Measurements from ENCODE around the gene ANGPTL5.
"Not testable (repeated sequence)": the region's sequence is repeated elsewhere in the genome, so short reads cannot be mapped to it uniquely, and the experiment has no call there.

ANGPTL5 gene

DNA sequence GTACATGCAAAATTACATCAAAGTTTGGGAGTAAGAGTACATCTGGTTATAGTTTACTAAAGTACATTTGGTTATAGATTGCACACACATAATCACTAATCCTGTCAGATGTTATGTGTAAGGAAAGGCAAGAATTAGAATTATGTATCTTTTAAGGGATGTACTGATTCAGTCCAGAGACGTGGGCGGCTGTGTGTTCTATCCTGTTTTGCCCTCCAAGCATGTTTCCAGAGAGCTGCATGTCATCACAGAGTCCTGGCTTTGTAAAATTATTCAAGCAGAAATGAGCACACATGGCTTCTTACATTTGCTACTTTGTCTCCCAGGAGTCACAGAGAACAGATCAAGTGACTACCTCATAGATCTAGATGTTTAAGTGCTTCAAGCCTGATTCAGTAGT lies 34.7 kb downstream of the ANGPTL5 start:
- no peak for DNase-seq

DNA sequence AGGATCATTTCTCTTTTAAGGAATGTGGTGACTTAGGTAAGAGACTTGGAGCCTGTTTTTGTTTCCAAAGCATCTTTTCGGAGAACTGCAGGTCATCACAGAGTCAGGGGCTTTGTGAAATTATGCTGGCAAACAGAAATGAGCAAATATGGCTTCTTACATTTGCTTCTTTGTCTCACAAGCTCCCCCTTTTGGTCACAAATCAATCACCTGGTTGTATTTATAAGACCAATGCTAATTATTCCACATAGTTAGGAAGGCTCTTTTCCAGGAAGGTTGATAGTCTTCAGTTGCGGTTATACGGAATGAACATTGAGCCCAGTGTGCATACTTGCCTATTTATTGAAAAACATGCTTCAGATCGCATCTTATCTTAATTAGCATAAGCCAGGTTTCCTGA lies 36.1 kb downstream of the ANGPTL5 start:
- DNase-seq = no peak

DNA sequence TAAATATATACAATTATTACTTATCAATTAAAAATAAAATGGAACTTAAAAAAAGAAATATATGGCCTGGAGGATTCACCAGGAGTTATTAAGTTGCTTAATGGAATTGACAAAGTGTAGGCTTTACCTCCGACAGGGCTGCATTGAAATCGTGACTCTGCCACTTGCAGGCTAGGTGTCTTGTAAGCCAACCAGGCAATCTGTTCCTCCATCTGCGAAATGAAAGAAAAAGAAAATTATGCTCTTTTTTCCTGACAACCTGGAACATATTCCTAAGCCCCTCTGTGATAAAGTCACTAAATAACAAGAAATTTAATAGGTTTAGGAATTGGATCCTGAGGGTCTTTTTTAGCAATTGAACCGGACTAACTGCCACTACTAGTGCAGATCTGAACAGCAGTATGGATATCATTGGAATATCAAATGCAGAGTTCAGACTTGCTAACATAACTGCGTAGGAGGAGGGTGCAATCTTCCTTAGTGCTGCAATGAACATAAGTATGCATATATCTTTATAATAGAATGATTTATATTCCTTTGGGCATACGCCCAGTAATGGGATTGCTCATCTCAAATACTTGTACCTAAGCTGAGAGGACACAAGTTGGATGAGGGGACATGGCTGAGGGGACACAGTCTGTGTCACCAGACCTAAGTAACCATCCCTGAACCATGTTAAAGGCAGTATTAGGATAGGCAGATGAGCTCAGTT lies 44.0 kb downstream of the ANGPTL5 start:
- DNase-seq = no peak

DNA sequence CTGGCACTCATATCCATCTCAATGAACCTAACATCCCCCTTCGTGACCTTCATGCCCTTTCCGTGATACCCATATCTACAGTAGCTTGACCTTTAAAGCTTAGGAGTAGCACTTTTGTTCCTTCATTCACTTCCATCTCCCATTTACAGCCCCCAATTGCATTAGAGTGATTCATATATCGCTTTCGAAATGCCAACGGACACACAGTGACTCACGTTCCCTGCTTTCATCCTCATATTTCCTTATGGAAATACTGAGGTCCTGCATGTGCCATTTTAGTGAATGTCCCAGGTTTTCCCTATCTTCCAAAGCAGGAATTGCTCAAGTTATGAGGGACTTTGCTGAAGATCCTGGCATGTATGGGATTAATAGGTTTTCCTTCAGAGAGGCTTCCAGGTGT lies 45.8 kb downstream of the ANGPTL5 start:
- no peak for DNase-seq

DNA sequence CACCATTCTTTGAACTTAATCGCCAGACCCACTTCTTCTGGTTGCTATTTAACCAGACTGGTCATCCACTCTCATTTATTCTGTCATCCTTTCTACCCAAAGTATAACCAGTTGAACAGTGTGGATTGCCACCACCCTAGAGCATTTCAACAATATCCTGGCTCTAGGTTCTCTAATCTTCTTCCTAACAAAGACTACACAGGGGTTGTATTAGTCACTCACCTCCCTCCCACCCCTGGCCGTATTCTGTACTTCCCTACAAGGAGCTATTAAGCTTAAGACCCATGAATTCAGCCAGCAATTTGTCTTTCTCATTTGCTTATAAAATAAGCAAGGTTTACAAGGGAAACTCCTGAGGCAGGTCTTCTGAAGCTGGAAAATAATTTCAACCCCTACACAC lies 48.4 kb downstream of the ANGPTL5 start:
- no peak for DNase-seq

DNA sequence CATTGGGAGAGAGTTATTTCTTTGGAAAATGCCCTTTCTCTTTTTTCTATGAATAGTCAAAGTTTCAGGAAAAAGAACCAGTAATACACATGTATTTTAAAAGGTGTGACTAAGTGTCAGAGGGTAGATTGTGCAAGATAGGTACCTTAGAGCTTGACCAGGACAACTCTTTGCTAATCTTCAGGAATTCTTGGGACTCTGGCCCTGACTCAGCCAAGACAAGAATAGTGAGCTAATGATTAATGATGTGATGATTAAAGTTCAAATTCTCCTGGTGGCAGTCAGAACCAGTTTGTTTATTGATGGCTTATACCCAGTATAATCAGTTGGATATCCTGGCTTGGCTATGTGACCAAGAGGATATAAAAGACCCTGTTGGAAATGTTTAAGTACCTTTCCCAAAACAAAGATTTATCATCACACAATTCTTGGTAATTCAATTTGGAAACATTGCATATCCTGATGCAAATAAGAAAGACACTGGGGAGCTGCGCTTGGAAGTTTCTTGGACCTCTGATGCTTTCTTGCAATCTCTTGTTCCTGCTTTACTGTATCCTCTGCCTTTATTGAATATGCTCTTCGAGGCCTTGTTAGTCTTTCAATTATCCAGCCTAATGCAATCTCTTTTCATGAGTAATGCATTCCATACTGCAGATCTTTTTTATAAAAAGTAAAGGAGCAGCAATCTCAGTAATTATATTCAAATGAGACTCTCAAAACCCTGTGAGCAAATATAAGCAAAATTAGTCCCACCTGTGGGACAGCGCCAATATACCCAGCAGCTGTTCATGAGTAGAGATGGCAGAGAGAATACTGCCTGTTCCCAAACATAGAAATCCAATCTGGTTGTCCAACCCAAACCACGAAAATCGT lies 49.5 kb downstream of the ANGPTL5 start:
- no peak for DNase-seq

DNA sequence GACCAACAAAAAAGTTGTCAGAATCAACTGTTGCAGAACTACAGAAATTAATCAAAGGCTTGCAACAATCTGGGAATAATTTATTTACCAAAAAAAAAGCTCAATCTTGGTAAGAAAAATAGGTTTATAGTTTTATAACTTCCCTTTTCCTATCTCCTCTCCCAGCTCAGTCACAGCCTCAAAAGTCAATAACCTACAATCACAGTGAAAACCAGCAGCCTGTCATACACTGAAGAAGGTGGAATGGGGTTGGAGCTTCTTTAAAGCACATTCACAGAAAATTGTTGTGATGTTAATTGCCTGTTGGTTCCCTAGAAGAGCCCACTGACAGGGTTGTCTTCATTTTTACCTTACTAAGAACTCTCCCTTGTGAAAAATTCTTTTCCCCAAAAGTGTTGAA lies 52.2 kb downstream of the ANGPTL5 start:
- no peak for DNase-seq

DNA sequence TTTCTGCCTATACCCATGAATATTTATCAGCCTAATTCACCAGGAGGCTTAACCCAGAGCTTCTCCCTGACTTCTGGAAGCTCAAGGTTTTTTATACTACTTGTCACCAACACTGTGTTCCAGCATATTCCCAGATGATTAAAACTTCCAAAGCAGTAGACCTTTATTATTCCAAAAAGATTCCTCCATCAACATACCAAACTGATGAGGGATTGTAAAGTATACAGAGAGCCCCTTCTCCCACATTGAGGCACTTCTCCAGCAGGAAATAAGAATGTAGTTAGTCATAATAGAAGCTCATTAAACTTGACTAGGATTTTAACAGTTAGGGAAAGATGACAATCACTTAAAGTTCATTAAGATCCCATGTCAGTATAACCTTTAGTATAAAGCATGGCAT lies 53.0 kb downstream of the ANGPTL5 start:
- no peak for DNase-seq

DNA sequence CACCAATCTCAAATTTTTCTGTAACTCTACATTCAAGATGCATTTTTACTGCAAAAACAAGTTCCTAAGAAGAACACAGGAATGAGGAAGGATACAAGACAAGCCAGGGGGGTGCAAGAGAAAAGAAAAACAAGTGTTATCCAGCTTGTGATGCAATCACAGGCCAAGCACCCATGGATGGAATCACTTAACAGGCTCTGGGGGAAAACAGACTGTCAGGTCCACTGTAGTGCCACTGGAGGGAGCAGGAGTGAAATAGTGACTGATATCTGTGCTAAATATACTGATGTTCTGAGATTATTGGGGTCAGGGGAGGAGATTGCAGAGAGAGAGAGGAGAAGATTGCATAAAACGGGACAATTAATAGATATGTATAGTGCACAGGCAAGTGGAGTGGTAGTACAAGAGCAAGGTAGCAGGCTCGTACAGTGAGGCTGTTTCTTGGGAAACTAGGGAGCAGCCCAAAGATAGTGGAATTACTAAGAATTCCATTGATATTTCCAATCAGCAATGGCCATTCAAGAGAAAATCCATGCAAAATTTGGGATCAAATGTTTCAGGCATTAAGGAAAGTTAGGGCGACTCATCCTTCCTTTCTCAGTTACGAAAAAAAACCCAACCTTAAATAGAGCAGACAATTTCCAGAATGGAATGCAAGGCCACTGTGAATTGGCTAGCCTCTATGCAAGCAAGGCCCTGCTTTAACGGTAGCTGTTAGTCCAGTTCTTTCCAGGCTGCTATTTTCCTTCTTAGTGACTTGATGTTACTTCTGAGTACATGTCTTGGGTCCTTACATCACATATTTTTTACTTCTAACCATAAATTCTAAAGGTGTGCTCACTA lies 53.7 kb downstream of the ANGPTL5 start:
- DNase-seq = no peak

DNA sequence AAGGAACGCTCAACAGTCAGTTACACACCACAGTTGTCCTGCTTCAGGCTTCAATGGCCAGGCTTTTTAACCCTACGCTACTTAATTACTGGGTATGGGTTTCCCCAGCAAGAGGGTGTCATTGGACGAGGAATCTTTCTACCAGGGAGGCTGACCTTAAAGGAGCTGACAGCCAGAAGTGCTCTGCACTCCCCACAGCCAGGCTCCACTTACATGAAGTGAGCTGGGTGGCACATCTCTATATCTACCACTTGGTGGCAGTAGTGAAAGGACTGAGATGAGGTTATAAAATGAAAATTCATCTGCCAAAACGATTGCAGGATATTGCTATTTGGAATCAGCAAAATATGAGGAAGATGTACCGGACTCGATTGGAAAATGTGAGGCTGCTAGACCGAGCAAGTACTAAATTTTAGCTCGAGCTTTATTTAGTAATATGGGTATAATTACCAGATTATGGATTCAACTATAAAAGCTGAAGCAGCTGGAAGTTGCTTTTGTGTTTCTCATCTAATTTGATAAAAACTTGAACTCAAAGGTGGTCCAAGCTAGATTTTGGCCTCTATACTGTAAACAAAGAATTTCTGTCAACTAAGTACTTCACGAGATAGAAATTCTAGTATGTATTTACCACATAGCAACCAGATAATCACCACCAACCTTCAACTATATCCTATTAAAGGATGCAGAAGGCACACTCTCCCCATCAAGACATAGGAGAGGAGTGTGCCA lies 55.5 kb downstream of the ANGPTL5 start:
- DNase-seq = peak; percentile 3

DNA sequence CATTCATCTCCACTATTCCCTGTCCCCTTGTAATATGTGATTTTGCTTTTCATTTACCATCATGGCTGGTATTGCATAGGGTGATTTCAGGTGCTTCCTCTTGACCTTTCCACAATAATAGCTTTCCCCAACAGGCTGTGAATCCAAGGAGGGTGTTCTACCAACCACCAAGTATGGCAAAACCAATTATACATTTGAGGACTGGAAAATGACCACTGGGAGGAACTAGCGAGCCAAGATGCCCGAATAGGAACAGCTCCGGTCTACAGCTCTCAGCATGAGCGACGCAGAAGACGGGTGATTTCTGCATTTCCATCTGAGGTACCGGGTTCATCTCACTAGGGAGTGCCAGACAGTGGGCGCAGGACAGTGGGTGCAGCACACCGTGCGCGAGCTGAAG lies 64.1 kb downstream of the ANGPTL5 start:
- DNase-seq = not testable (repeated sequence)

DNA sequence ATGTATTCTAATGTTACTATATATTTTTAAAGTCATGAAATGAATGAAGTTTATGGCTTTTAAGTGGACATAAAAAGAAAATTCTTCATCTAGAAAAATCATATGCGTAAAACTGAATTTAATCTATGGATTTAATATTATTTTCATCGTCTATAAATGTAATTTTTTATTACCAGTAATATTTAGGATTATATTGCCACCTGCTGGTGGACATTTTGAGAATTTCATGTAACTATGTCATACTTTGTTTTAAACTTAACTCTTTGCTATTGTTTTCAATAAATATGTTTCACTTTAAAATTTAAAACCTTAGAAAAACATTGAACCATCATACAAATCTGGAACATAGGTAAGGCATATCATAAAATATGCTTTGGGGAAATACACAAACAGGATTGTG lies 68.1 kb downstream of the ANGPTL5 start:
- no peak for DNase-seq

DNA sequence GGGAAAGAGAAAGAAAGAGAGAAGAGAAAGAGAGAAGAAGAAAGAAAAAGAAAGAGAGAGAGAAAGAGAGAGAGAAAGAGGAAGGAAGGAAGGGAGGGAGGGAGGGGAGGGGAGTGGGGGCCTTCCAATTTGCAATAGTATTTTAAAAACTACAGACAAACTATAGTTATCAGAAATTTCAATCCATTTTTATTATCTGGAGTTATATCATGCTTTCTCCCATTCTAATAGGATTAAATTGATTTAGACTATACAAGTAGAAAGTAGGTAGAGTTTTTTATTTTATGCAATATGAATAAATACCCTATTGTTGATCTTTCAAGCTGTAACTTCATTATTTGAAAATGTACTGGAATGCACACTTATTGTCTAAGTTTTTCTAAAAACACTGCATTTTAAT lies 71.7 kb downstream of the ANGPTL5 start:
- DNase-seq = no peak

DNA sequence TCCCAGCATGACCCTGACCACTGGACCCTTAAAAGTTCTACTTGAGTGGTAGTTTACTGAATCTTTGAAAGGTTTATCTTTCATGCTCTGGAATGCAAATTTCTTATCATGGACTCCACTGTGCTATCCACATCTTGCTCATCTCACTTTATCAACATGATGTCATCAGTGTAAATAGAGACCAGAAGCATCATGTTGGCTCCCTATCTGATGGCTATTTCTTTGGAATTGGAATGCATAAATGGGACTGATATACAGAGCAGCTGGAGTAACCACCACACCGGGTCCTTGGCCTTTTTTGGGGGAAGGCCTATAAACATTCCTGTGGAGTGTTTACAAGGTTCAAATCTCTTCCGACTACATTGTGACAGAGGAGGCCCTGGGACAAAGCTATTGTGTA lies 75.6 kb downstream of the ANGPTL5 start:
- DNase-seq = no peak

Data from activated T-cell treated with anti-CD3 and anti-CD28 coated beads for 4 hours (primary cell).